Keratinocyte (primary cell): ENCODE results near the gene MBD3L5. TPM values are rescaled to one million over a fixed set of nuclear protein-coding genes. Genes with fewer than 3 reads are reported as not detected.
"Not testable (repeated sequence)": the region's sequence is repeated elsewhere in the genome, so short reads cannot be mapped to it uniquely, and the experiment has no call there.

ENCODE experiments used
- DNase-seq: peaks from one replicate; pipeline ENCODE4 v3.0.0-alpha.2; 2011; ENCODE audit warnings: low read depth, missing footprints, low spot score
- FAIRE-seq: peaks from 2 replicates; lab custom pipeline; 2011; peaks lifted over from hg19 to GRCh38; lab: Jason Lieb, UNC
- H2AFZ ChIP-seq: 2 replicates; pipeline ENCODE4 v1.6.0; 2012; ENCODE audit warnings: low read length, control low read depth, inconsistent platforms; ENCODE audit not compliant: control insufficient read depth
- H3K27ac ChIP-seq: 2 replicates; pipeline ENCODE4 v1.5.1; 2011; ENCODE audit warnings: low read length; ENCODE audit not compliant: control insufficient read depth, insufficient read depth
- H3K27me3 ChIP-seq: 3 replicates; pipeline ENCODE4 v1.6.0; 2011; ENCODE audit warnings: low read length; ENCODE audit not compliant: control insufficient read depth, insufficient read depth; ENCODE audit errors: extremely low read depth
- H3K36me3 ChIP-seq, 2 experiments: 2 replicates in 1 of 2; 3 replicates in 1 of 2; pipeline ENCODE4 v1.5.1; 2011; ENCODE audit warnings: low read length in 2 of 2, mild to moderate bottlenecking in 1 of 2; ENCODE audit not compliant: control insufficient read depth in 2 of 2, insufficient read depth in 2 of 2; ENCODE audit errors: extremely low read depth in 1 of 2
- H3K4me1 ChIP-seq: 3 replicates; pipeline ENCODE4 v1.5.1; 2011; ENCODE audit warnings: low read length; ENCODE audit not compliant: control insufficient read depth, insufficient read depth; ENCODE audit errors: extremely low read depth
- H3K4me2 ChIP-seq: 3 replicates; pipeline ENCODE4 v1.6.0; 2011; ENCODE audit warnings: low read depth, low read length; ENCODE audit not compliant: control insufficient read depth, insufficient read depth; ENCODE audit errors: extremely low read depth
- H3K4me3 ChIP-seq, 3 experiments: fragments of 200-600 bp in 1 of 3; sonication (generic) in 1 of 3; 2 replicates in 2 of 3; 3 replicates in 1 of 3; pipeline ENCODE4 v1.5.1; 2011 to 2016; ENCODE audit warnings: low read length in 3 of 3, mild to moderate bottlenecking in 3 of 3, control low read depth in 2 of 3, inconsistent platforms in 1 of 3, low read depth in 1 of 3, mixed read lengths in 1 of 3, mixed run types in 1 of 3, moderate library complexity in 1 of 3; ENCODE audit not compliant: control insufficient read depth in 2 of 3, insufficient read depth in 2 of 3; ENCODE audit errors: extremely low read depth in 1 of 3
- H3K79me2 ChIP-seq: 2 replicates; pipeline ENCODE4 v1.6.0; 2012; ENCODE audit warnings: low read length; ENCODE audit not compliant: control insufficient read depth, insufficient read depth
- H3K9ac ChIP-seq: 3 replicates; pipeline ENCODE4 v1.6.0; 2011; ENCODE audit warnings: low read length; ENCODE audit not compliant: control insufficient read depth, insufficient read depth; ENCODE audit errors: extremely low read depth
- H3K9me1 ChIP-seq: 3 replicates; pipeline ENCODE4 v1.6.0; 2011; ENCODE audit warnings: low read length; ENCODE audit not compliant: control insufficient read depth, insufficient read depth; ENCODE audit errors: extremely low read depth
- H3K9me3 ChIP-seq: 2 replicates; pipeline ENCODE4 v1.5.1; 2012; ENCODE audit warnings: low read depth, low read length; ENCODE audit not compliant: control insufficient read depth
- H4K20me1 ChIP-seq: 3 replicates; pipeline ENCODE4 v1.6.0; 2011; ENCODE audit warnings: low read length; ENCODE audit not compliant: control insufficient read depth, insufficient read depth; ENCODE audit errors: extremely low read depth
- dilution Hi-C: fragments of 300-500 bp; cut with MboI; formaldehyde crosslinking; loops from one replicate; pipeline ENCODE4 v1.7.0; 2020; ENCODE audit warnings: low sequenced_read_pairs; ENCODE audit not compliant: extremely low pct_ligation_motif_present
- polyA plus RNA-seq, 5 experiments: library from polyadenylated mRNA; depleted of rRNA in 3 of 5; stranded (reverse) in 3 of 5; stranded (forward) in 1 of 5; unstranded in 1 of 5; fragments of >200 nt; gene quantifications; 1 replicate in 1 of 5; 2 replicates in 3 of 5; 3 replicates in 1 of 5; pipeline versions ENCODE4 v1.2.1 to v1.2.3, GENCODE V29; 2011 to 2012; ENCODE audit warnings: missing spikeins in 2 of 5, low read depth in 1 of 5, low replicate concordance in 1 of 5

Gene MBD3L5
- polyA plus RNA-seq, 1 donor (not counting 4 experiments of a cell fraction or from before 2014, with no cell fraction given) = not detected

- H3K9ac ChIP-seq, H3K36me3 ChIP-seq, H3K4me3 ChIP-seq, H3K4me1 ChIP-seq, H4K20me1 ChIP-seq, dilution Hi-C loops, H3K27ac ChIP-seq, FAIRE-seq, H3K9me3 ChIP-seq, H3K27me3 ChIP-seq, DNase-seq, H3K4me2 ChIP-seq, H3K79me2 ChIP-seq, H2AFZ ChIP-seq, H3K9me1 ChIP-seq: not testable (repeated sequence)
Observed at GRCh38 chr19:7055679-7056078, 25.3 kb downstream of the MBD3L5 start.

GRCh38 chr19:7056371-7056770, 26.0 kb downstream of the MBD3L5 start:
- H3K9me3 ChIP-seq, dilution Hi-C loops, H3K4me2 ChIP-seq, H3K36me3 ChIP-seq, H3K79me2 ChIP-seq, FAIRE-seq, H4K20me1 ChIP-seq, H3K4me3 ChIP-seq, H3K9me1 ChIP-seq, H3K27me3 ChIP-seq, H2AFZ ChIP-seq, H3K9ac ChIP-seq, H3K27ac ChIP-seq, DNase-seq, H3K4me1 ChIP-seq: not testable (repeated sequence)

- FAIRE-seq, H3K79me2 ChIP-seq, dilution Hi-C loops, H3K4me1 ChIP-seq, H3K27me3 ChIP-seq, H3K9me1 ChIP-seq, H3K27ac ChIP-seq, DNase-seq, H3K4me3 ChIP-seq, H4K20me1 ChIP-seq, H2AFZ ChIP-seq, H3K9ac ChIP-seq, H3K9me3 ChIP-seq, H3K36me3 ChIP-seq, H3K4me2 ChIP-seq: not testable (repeated sequence)
Observed at GRCh38 chr19:7058576-7058975, 28.2 kb downstream of the MBD3L5 start, which contains the start of gene MBD3L3. Gene MBD3L3, minus strand, starts transcription at chr19:7058676. Its CDS starts 71 bp downstream, at chr19:7058605.

- H3K9me3 ChIP-seq, DNase-seq, H3K27me3 ChIP-seq, H3K27ac ChIP-seq, H3K79me2 ChIP-seq, dilution Hi-C loops, H2AFZ ChIP-seq, H3K36me3 ChIP-seq, H3K4me1 ChIP-seq, H3K9me1 ChIP-seq, H4K20me1 ChIP-seq, FAIRE-seq, H3K4me2 ChIP-seq, H3K9ac ChIP-seq, H3K4me3 ChIP-seq: not testable (repeated sequence)
Observed at GRCh38 chr19:7059977-7060376, 29.6 kb downstream of the MBD3L5 start.
